IPS-NIHi7 (cell line): ENCODE data around the gene GPD1L.

Source experiments
- DNase-seq: peaks from one replicate; pipeline ENCODE4 v3.0.0; 2012; ENCODE audit warnings: mixed read lengths; ENCODE audit errors: extremely low spot score

Gene GPD1L

GRCh38 chr3:32136703-32137102 lies 30.3 kb downstream of the GPD1L start:
- no peak for DNase-seq

GRCh38 chr3:32137870-32138269 lies 31.4 kb downstream of the GPD1L start:
- DNase-seq: peak; percentile 56

- no peak for DNase-seq
Measured at GRCh38 chr3:32138545-32139104, 32.2 kb downstream of the GPD1L start.

GRCh38 chr3:32140943-32141342 lies 34.5 kb downstream of the GPD1L start:
- no peak for DNase-seq

GRCh38 chr3:32143849-32144757 lies 37.7 kb downstream of the GPD1L start:
- DNase-seq: peak; percentile 80

- DNase-seq: no peak
Measured at GRCh38 chr3:32146746-32147211, 40.4 kb downstream of the GPD1L start.

GRCh38 chr3:32147509-32147908 lies 41.1 kb downstream of the GPD1L start:
- DNase-seq: no peak

GRCh38 chr3:32147933-32148332 lies 41.5 kb downstream of the GPD1L start:
- no peak for DNase-seq

GRCh38 chr3:32148351-32148750 lies 41.9 kb downstream of the GPD1L start:
- no peak for DNase-seq

GRCh38 chr3:32153414-32154204 lies 47.2 kb downstream of the GPD1L start:
- no peak for DNase-seq

GRCh38 chr3:32154205-32154579 lies 47.8 kb downstream of the GPD1L start:
- DNase-seq: peak; percentile 66

GRCh38 chr3:32155117-32155516 lies 48.7 kb downstream of the GPD1L start:
- no peak for DNase-seq

GRCh38 chr3:32157600-32158264 lies 51.3 kb downstream of the GPD1L start:
- DNase-seq: no peak

- DNase-seq: no peak
Measured at GRCh38 chr3:32160706-32161214, 54.3 kb downstream of the GPD1L start.

GRCh38 chr3:32165442-32165841 lies 59.0 kb downstream of the GPD1L start:
- no peak for DNase-seq

GRCh38 chr3:32166654-32167053 lies 60.2 kb downstream of the GPD1L start:
- DNase-seq: no peak

- no peak for DNase-seq
Measured at GRCh38 chr3:32172420-32172819, 66.0 kb downstream of the GPD1L start.

- DNase-seq: peak; percentile 76
Measured at GRCh38 chr3:32175607-32176197, 69.3 kb downstream of the GPD1L start.

- DNase-seq: peak; percentile 58
Measured at GRCh38 chr3:32176989-32177701, 70.7 kb downstream of the GPD1L start.

- peak; percentile 82 for DNase-seq
Measured at GRCh38 chr3:32177702-32178198, 71.3 kb downstream of the GPD1L start.
